ENCODE results near the gene NPHP4.

- TF ChIP-seq CTCF (IDR thresholded peaks at IDR 0.05) (no peak), POLR2A (IDR thresholded peaks at IDR 0.05) (no peak)
These were observed 116.1 kb downstream of the NPHP4 start for GRCh38 chr1:5876094-5876650.

Data from transverse colon (tissue), 3 donors.